Suppressor macrophage (primary cell): ENCODE measurements around the gene RNFT2.

Experiments
- DNase-seq, 4 experiments: peaks; one replicate each; pipeline ENCODE4 v3.0.0-alpha.2; 2020 to 2022
- total RNA-seq, 17 experiments: gene quantifications; one replicate each; lab custom pipeline; 2026; ENCODE audit warnings: mixed read lengths in 6 of 17, inconsistent platforms in 3 of 17; lab: John Stamatoyannopoulos, UW

Gene RNFT2, protein sequence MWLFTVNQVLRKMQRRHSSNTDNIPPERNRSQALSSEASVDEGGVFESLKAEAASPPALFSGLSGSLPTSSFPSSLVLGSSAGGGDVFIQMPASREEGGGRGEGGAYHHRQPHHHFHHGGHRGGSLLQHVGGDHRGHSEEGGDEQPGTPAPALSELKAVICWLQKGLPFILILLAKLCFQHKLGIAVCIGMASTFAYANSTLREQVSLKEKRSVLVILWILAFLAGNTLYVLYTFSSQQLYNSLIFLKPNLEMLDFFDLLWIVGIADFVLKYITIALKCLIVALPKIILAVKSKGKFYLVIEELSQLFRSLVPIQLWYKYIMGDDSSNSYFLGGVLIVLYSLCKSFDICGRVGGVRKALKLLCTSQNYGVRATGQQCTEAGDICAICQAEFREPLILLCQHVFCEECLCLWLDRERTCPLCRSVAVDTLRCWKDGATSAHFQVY
- 1.6 to 13.5 (median 6.4) reads per million in 17 experiments for total RNA-seq

GRCh38 chr12:116737774-116738657 lies at the start of gene RNFT2, which contains the start of gene SPRING1:
Gene RNFT2, plus strand, starts transcription at chr12:116738315. Its CDS starts 2,183 bp downstream, at chr12:116740498.
Gene SPRING1, minus strand, starts transcription at chr12:116738069. Its CDS starts 169 bp downstream, at chr12:116737900.
- peak; percentile 98 to 99 (median 99) for DNase-seq

DNA sequence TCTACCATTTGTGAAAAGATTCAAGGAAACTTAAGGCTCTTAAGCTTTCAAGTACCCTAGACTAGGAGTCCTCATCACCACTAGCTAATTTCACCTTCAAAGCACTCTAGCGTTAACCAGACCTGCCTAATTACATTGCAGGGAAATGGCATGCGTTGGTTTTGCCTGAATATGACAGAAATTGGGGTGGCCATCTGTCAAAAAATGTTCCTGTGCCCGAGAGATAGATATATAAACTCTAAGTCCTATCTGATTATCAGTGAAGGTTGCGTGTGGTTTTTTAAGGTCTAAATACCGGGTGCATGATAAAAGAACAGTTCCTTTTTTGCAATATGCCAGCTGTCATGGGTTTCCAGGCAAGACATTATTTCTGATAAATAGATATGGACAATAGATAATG lies 48.6 kb upstream of the RNFT2 start:
- DNase-seq: no peak

DNA sequence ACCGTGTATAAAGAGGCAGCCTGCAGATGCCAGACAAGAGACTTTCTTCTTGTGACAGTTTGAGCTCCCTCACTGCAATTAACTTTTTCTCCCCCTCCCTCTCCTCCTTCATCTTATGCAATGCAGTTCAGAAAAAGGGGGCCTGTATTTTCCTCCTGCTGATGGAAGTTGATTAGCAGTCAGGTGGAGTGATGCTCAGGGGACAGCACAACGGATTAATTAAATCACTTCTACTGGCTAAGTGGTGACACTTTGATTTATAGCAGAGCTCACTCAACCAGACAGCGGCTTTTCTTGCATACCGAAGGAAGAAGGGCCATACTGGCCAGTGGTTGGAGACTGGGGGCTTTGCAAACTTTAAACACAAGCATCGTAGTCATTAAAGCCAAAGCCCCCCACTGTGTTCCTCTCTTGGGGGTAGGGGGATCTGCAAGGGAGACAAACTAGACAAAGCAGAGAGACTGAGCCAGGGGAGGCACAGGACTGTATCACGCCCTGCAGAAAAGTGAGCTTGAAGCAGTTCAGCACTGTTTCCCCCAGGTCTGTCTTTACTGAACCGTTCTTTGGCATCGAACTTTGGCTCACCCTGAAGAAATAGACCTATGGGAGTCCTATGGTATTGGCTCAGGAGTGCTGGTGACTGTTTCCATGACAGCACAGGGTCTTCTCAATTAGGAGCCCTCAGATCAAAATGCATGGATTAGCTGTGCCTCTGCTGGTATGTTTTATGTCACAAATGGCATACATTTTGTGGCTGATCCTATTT lies 48.0 kb upstream of the RNFT2 start:
- no peak for DNase-seq

- DNase-seq: no peak
Measured at GRCh38 chr12:116691205-116691604, 46.9 kb upstream of the RNFT2 start.

DNA sequence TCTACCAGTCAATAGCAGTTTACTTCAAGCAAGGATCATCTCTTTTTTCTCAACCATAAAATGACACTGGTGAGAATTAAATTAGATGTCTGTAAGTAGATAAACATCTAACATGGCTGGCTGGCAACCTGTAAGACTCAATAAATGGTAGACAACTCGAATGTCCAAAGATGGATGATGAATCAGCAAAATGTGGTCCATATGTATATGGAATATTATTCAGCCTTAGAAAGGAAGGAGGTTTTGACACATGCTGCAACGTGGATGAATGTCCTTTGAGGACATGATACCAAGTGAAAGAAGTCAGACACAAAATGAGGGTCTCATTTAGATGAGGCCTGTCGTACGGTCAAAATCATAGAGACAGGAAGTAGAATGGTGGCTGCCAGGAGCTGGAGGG lies 46.5 kb upstream of the RNFT2 start:
- DNase-seq: no peak

DNA sequence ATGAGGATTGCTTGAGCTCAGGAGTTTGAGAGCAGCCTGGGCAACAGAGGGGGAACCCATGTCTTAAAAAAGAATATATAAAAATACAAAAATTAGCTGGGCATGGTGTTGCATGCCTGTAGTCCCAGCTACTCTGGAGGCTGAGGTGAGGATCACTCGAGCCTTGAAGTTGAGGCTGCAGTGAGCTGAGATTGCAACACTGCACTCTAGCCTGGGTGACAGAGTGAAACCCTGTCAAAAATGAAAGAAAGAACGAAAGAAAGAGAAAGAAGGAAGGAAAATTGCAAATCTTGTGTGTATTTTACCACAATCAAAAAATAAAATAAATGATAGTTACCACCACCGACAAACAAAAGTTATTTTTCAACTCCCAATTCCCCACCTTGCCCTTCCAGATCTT lies 45.5 kb upstream of the RNFT2 start:
- no peak for DNase-seq

- peak in 3 of 4 experiments; percentile 20 to 46 (median 29) for DNase-seq
Measured at GRCh38 chr12:116693286-116694227, 44.6 kb upstream of the RNFT2 start.

DNA sequence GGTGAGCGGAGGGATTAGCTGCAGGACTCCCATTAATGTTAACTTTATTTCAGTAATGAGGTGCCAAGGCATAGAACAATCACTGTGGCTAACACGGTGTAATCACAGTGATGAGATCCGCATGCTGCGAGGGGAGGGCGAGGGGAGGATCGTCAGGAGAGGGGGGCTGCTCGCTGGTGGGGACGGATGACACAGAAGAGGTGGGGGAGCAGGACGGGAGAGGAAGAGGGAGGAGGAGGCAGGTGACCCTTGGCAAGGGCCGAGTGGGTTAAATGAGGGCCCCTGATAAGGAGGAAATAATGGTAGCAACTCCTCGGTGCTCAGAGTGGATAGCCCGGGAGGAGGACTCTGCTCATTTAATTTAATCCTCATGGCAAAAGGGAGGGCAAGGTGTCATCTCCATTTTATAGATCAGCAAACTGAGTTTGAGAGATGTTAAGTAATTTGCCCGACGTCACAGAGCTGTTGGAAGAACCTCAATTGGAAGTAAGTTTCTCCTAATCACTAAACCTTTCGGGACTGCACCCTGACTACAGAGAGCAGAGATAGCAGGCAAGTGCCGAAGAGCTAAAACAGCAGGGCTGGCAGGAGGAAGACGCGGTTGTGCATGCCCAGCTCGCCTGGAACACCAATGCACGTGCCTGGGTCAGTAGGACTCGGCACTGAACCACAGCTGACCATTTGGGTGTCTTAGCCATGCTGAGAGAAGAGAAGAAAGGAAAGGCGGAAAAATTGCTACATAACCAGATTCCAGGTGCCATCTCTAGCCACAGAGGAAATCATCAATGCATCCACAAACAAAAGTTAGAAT lies 43.3 kb upstream of the RNFT2 start:
- no peak for DNase-seq

- no peak for DNase-seq
Measured at GRCh38 chr12:116695464-116695725, 42.7 kb upstream of the RNFT2 start.

DNA sequence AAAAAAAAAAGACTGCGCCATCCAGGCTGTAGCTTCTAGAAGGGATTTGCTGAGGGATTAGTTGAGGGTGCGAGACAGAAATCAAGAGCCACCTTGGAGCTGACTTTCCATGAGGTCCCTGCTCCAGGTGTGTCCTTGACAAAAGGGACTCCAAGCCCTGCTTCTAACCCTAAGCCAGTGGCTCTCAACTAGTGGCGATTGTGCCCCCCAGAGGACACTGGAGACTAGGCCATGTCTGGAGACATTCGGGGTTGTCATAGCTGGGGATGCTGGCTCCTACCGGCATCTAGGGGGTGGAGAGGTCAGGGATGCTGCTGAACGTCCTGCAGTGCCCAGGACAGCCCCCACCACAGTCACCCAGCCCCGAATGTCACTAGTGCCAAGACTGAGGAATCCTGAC lies 40.8 kb upstream of the RNFT2 start:
- peak in 3 of 4 experiments; percentile 30 to 56 (median 48) for DNase-seq

DNA sequence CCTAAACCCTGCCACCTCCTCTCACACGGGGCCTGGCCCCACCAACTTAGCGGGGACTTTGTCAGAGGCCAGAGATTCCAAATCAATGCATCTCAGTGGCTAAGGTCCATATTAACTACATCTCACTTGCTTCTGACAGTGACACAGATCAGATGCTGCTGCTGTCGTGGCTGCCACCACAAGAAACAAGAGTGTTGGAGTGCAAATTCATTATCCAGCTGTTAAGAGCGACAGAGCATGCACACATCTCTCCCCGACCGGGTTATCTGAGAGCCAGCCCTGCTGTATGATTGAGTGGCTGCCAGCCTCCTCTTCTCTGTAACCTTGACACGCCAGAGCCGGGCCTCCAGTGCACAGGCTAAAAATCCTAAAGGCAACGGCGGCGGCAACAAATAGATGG lies 40.4 kb upstream of the RNFT2 start:
- no peak for DNase-seq

DNA sequence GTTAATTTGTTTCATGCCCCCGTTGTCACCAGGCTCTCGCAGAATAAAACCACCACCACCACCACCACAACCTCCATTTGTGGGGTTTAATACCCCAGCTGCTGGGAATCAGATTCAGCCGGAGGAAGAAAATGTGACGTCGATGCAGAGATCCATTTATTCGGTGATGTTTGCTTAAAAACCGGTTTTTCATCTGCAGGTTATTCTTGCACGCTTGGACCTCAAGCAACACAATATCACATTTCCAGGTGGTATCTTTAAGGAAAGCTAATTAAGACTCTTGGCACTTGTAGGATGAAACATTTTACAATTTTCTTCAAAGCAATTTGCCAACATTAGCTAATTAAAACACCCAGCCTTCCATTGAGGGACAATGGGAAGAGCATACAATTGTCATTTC lies 40.0 kb upstream of the RNFT2 start:
- DNase-seq: no peak

DNA sequence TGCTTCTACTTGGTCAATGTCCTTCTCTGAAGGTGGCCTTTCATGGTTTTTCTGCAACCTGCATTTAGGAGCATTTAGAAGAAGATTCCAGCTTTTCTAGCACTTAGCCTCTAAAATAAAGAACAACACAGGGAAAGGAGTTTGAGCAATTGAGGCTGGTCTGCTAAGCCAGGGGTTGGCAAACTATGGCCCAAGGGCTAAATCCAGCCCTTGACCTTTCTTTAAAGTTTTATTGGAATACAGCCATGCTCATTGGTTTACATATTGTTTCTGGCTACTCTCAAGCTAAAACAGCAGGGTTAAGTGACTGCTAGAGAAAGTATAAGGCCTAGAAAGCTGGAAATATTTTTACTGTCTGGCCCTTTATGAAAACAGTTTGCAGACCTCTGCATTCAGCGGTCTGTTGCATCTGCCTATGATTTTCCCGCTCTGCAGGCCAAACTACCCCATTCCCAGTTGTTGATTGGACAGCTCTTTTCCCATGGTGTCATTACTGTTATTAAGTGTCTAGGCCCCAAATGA lies 39.5 kb upstream of the RNFT2 start:
- no peak for DNase-seq

DNA sequence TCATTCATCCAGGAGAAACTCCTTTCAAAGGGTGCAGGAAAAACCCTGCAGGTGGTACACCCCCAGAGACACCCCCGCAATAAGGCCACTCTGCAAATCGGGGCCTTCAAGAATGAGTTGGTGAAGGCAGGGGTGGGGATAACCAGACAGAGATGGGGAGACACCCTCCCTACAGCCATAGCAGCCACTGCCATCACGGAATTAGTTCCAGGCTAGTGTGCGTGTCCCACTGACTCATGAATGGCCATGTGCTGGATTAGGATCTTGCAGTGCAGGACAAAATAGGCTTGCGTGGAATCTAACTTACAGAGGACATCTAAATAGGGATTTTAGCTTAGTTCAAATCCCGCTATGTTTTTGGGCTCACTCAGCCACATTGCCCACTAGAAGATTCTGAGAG lies 38.0 kb upstream of the RNFT2 start:
- no peak for DNase-seq

DNA sequence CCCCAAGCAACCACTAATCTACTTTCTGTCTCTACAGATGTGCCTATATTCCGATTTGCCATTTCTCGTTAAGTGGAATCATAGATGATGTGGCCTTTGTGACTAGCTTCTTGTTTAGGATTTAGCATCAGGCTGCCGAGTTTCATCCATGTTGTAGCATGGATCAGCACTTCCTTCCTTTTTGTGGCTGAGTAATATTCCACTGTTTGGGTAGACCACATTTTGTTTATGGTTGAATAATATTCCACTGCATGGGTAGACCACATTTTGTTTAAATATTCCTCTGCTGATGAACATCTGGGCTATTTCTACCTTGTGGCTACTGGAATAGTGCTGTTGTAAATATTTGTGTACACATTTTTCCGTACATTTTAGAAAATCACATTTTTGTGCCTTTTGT lies 36.7 kb upstream of the RNFT2 start:
- no peak for DNase-seq

- peak; percentile 74 to 84 (median 82) for DNase-seq
Measured at GRCh38 chr12:116703214-116703795, 34.8 kb upstream of the RNFT2 start.

GRCh38 chr12:116707751-116708150 lies 30.4 kb upstream of the RNFT2 start:
- no peak for DNase-seq

- DNase-seq: peak; percentile 56 to 74 (median 65)
Measured at GRCh38 chr12:116708826-116709756, 29.0 kb upstream of the RNFT2 start.

- DNase-seq: no peak
Measured at GRCh38 chr12:116709768-116710167, 28.3 kb upstream of the RNFT2 start.
